GM21360 (cell line): ENCODE data around the gene WNT6.

ENCODE experiments used
- ATAC-seq: cut with Tn5 transposase; IDR thresholded peaks from one replicate; pipeline ENCODE4 v1.9.1; 2021; ENCODE audit warnings: mild to moderate bottlenecking, moderate library complexity; ENCODE audit not compliant: unreplicated experiment

Gene WNT6

DNA sequence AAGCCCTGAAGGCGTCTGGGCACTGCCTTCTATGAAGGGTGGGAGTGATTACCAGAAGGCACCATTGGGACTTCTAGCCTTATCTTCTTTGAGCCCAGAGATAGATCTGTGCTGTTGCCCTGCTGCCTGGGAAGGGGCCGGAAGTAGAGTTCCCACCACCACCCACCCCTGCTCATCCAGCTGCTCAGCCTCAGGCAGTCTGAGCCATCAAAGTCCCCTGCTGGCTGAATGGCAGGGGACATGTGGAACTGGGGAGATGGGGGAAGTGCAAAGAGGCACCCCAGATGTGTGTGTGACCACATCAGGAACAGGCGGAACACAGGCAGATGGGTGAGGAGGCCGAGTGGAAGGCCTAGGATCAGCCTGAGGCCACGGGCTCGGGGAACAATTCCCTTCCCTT is 17.7 kb downstream of the WNT6 start:
- no peak for ATAC-seq

DNA sequence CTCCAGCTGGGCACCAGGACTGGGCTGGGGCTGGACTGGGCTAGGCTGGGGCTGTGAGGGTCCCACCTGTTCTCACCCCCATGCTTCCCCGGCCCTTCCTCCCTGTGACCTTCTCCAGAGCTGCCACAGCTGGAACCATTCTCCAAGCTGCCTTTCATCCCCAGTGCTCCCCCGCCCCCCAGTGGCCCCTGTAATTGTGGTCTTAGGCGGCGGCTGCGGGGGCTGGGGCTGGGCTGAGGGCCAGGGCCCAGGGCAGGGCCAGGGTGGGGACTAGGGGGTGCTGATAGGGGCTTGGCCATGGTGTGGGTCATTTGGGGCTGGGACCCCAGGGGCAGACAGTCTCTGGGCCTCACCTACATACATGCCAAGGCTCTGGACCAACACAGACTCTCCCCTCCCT is 18.3 kb downstream of the WNT6 start:
- ATAC-seq = no peak

DNA sequence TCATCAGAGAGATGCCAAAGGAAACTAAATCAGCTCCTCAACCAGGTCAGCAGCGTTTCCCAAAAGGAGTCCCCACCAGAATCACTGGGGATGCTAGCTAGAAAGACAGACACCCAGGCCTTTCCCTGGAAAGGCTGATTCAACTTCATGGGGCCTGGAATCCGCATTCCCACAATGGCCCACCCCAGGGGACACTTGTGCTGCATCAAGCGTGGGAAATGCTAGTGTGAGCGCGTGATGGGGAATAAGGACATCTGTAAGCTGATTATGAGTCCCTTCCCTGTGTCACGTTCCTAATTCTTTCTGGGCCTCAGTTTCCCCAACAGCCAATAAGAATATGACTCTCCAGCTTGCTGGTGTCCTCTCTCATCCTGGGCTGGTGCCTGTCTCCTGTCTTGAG is 18.9 kb downstream of the WNT6 start:
- ATAC-seq = no peak

DNA sequence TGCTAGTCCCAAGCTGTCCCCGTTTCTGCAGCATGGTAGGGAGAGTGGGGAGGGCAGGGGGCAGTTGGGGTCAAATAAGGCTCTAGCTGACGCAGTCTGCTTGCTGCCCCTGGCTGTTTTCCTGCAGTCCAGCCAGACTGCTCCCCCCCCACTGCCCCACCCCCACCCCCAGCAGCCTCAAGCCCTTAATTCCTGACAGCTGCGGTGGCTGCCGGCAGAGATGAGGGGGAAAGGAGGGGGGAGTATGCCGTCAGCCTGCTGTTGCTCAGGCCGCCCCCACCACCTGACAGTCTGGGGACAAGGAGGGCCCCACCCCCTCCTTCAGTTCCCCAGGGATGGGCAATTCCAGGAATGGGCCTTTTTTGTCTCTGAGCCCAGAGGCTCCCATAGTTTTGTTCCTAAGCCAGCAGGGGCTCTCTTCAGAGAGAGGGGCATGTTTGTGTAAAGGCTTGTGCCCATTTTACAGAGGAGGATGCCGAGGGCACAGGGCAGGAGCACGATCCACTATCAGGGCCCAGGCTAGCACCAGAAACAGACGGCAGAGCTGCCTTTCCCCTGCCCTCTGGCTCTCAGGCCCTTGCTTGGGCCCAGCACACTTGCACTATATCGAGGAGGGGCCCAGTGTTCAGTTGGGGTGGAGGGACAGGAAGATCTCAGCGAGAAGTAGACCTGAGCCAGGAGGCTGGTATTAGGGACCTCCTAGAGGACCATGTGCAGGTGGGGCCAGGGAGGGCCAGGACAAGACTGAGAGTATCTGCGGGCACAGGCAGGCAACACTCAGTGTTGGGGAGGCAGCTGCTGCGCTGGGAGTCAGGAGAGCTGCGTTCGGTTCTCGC is 19.5 kb downstream of the WNT6 start:
- ATAC-seq = no peak

DNA sequence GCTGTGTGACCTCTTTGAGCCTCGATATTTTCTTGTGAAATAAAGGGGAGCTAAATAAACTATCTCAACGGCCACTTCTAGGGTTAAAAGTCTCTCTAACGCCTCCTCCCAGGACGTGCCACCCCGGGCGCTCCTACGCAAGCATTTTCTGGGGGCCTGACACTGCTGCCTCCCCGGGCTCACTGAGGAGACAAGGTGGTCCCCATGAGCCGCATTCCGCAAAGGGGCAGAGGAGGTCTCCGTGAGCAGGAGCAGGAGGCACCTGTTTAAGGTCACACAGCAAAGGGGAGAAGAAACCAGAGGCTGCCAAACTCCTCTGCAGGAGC is 20.1 kb downstream of the WNT6 start:
- peak; percentile 1 for ATAC-seq

DNA sequence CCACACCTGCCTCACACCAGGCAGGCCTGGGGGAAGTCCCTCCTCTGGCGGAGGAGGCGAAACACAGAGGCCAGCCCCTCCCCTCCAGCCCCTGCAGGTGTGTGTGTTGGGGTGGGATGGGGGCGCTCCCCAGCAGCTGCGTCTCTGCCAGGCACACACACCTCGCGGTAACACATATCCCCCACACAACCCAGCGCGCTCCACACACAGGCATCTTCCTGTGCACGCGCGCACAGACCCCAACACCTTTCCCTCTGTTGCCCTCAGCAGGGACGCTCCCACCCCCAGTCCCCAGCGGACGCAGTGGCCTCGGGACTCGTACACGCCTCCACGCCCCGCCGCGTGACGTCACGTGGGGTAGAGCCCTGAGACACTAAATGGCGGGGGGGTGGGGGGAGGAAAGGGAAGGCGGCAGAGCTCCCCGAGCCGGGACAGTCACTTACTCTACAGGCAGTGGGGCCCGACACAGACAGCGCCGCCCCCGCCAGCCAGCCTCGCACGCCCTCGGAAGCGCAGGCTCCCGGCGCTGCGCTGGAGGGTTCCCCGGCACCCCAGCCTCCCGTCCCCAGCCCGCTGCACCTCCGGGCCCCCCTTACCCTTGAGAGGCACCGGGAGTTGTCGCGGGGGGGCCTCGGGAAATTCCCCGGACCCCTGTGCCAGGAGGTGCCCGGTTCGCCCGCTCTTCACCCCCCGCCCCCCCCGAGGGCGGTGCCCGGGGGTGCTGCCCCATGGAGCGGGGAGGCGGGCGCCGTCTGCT is 20.7 kb downstream of the WNT6 start, which contains the start of gene WNT10A:
TSS of gene WNT10A (plus strand) at position 751 of the 757 bp plus-strand sequence. CDS start 144 bp downstream, outside the sequence.
- ATAC-seq = peak; percentile 60

DNA sequence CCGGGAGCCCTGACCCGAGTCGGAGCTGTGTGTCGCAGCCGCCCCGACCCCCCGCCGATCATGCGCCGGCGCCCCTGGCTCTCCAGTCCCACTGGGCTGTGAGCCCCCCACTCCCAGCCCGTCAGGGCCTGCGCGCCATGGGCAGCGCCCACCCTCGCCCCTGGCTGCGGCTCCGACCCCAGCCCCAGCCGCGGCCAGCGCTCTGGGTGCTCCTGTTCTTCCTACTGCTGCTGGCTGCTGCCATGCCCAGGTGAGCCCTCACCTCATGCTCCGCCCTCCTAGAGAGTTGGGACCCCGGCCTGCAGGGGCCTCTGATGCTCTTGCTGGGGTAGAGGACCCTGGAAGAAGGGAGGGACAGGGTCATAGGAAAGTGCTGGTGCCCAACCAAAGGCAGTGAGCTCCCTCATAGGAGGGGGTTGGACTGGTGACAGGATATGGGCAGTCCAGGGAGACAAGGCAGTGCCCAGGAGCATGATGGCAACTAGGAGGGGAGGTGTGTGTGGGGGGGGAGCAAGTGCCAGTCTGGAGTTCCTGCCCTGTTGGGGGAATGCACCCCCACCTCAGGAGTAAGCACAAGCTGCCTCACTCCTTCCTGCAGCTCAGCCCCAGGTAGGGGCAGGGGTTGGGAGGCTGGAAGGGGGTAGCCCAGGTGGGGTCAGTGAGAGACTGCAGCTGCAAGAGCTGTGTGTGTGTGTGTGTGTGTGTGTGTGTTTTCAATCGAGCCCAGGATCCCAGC is 21.4 kb downstream of the WNT6 start:
- ATAC-seq = no peak

DNA sequence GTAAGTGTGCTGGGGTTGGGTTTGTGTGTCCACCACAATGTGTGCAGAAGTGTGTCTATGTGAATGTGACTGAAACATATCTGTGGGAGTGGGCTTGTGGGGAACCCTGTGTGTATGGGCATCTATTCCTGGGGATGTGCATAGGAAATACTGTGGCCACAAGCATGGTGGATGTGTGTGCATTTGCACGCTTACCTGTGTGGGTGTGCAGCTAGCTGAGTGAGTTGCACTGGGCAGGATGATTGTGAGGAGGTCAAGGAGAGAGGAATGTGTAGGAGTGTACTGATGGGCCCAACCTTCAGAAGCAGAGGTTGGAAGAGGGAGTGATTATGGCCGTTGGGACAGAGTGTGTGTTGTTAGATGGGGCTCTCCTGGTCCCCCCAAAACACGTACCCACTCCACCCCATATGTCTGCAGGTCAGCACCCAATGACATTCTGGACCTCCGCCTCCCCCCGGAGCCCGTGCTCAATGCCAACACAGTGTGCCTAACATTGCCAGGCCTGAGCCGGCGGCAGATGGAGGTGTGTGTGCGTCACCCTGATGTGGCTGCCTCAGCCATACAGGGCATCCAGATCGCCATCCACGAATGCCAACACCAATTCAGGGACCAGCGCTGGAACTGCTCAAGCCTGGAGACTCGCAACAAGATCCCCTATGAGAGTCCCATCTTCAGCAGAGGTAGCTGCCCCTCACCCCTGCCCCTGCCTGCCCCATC is 22.3 kb downstream of the WNT6 start:
- no peak for ATAC-seq

DNA sequence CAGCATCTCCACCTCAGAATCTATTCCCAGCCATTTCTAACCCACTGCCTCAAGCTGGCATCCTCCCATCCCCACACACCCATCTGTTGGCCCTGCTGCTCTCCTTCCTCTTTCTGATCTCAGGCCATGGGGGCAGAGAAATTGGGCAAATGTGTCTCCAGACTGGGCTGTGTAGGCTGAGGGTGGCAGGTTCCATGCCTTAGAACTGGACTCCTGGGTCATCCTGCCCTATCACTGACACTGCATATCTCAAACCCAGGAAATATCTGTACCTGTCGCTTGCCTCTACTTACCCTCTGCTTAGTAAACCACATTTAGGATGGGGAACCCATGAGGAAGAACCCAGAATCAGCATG is 22.8 kb downstream of the WNT6 start:
- no peak for ATAC-seq

DNA sequence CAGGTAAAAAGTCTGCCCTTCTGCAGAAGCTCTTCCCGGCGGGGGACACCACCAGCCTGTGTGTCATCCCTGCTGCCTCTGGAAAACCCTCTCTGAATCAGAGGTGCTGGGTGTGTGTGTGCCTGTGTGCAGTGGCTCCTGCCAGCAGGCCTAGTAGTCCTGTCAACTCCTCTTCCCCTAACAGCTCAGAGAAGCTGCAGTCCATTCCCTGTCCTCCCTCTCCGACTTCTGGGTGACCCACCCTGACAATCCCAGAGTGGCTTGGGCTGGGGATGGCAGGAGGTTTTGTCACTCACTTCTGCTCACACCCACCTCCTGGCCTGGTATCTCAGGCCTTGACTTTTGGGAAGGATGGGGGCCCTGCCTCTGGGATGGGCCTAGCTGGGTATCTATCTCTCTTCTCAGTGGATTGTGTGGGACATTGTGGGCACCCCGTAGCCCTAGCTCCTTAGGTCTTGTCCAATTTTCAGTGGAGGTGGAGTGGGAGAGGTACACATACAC is 23.3 kb downstream of the WNT6 start:
- ATAC-seq = no peak

DNA sequence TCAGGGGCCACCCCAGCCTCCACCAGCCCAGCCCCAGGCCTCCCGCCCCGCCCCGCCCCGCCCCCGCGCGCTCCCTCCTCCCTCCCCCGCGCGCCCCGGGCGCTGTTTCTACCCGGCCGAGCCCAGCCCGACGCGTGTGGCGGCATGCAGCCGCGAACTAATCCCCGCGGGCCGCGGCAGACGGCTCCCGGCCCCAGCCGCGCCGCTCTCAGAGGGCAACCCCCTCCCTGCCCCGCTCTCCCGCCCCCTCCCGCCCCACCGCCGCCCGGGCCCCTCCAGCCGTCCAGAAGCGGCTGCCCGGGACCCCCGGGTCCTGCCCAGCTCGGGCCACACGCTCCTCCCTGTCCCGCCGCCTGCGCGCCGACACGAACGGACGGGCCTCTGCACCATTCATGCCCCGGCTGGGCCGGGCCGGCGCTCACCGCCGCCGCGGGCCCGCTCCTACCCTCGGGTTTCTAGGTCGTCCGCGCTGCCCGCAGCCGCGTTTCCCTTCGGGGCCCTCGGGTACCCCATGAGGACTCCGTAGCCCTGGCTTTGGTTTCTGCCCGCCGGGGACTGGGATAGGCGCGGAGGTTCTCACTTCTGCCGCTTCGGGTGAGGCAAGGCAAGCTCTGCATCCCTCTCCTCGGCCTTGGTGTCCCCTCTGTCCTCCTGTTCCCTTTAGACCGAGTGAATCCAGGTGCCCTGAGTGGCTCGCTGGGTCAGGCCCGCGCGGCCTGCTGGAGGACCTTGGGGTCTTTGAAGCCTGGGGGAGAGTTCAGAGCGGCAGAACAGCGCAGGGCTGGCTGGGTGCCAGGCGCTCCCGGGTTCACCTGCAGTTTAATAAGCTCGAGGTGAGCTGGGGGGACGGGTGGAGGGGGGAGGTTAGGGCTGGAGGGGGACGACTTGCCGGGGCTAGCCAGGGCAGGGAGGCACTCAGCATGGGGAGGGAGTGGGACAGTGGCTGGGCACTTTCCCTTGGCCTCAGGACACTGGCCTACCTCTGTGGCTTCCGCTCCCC is 24.2 kb downstream of the WNT6 start:
- ATAC-seq = no peak

DNA sequence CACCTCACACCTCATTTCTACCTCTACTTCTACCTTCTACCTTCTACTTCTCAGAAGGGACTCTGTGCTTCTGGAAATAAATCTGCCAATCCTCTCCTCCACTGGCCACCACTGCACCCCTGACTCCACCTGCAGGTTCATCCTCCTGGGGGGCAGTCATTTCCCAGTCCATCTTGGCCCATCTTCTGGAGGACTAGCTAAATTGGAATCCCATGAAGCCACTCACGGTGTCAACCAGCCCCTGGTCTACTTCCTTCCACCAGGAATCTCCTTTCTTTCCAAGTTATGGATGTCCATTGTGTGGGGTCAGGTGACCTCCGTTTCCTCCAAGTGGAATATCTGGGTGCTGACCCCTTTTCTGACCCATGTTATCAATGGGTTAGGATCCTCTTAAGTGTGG is 24.9 kb downstream of the WNT6 start:
- ATAC-seq = no peak

DNA sequence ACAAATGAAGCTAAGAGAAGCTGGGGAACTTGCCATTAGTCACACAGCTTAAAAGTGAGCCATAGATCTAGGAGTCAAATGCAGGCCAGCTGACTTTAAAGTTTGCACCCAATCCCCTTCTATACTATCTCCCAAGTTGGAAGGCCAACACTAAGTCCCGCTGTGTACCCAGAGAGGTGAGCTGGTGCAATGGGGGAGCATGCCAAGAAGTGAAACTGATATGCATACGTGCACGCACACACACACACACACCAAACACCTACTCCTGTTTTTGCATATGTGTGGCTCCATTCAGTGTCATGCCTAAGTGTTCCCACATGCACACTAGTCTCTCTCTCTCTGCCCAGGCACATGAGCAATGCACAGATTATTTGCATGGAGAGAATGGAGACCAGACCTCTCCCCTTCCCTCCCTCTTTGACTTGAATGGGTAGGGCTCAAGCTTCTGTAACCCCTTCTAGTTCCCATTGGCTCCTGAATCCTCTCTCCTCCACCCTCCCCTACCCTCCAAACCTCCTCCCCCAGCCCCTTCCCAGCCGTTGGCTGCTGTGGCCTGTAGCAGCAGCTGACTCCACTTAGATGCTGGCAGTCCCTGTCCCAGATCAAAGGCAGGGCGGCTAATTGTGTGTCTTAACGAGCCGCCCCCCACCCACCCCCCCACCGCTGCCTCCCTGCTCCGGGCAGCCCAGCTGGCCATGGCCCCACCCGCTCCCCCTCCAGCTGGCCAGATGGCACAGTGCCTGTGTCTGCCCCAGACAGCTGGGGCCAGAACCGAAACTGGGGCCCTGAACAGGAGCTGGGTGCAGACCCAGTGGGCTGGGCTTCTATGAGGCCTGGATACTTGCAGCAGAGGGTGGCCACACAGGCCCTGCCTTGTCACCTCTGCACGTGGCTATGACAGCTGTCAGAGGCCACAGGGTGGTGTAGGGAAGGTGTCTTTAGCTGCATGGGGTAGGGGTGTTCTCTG is 26.7 kb downstream of the WNT6 start:
- ATAC-seq = peak; percentile 62

DNA sequence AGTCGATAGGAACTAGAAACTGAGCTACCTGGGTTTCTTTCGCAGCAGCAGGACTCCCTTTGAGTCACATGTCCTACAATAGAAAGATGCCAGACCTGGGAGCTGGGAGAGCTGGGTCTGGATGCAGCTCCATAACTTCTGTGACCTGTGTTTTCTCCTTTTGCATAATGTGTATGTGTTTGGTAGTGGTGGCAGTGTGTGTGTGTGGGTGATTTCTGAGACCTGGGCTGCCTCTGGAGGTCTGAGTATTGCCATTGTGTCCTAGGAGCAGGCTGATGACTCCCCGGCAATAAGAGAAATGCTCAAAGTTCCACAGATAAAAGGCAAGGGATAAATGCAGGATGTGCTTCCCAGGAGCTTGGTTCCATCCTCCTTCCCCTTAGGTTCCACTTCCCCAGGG is 27.5 kb downstream of the WNT6 start:
- no peak for ATAC-seq

DNA sequence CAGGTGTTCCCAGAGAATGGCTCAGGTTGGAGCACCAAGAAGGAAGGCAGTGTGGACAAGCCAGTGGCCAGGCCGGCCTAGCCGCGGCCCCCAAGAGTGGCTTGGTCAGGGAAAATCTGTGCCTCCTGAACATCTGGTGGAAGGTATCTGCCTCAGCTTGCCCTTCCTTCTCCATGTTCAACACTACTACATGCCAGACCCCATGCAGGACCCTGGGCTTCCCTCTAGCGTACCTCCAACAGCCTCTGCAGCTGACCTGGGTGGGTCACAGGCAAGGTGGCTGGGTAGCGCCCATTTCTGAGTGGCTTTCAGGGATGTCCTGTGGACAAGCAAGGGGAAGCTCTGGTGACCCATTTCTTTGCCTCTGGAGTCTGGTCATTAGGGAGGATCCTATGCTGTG is 28.7 kb downstream of the WNT6 start:
- no peak for ATAC-seq

DNA sequence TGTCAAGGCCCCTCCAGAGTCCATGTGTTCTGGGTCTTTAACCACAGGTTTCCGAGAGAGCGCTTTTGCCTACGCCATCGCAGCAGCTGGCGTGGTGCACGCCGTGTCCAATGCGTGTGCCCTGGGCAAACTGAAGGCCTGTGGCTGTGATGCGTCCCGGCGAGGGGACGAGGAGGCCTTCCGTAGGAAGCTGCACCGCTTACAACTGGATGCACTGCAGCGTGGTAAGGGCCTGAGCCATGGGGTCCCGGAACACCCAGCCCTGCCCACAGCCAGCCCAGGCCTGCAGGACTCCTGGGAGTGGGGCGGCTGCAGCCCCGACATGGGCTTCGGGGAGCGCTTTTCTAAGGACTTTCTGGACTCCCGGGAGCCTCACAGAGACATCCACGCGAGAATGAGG is 30.3 kb downstream of the WNT6 start:
- ATAC-seq = no peak

DNA sequence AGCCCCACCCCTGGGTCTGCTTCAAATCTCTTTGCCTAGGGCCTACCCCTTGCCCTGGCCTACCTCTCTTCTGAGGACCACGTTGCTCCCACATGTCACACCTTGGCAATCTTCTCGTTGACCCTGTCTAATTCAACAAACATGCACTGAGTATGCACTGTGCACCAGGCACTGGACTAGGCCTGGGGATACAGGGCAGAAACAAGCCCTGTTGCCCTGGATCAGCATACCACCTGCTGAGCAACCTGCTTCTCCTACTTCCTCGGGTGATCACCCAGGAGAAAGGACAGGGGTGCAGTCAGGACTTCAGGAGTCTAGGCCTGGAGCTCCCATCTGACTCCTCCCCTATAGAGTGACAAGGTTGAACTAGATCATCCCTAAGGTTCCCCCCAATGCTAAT is 30.8 kb downstream of the WNT6 start:
- no peak for ATAC-seq

DNA sequence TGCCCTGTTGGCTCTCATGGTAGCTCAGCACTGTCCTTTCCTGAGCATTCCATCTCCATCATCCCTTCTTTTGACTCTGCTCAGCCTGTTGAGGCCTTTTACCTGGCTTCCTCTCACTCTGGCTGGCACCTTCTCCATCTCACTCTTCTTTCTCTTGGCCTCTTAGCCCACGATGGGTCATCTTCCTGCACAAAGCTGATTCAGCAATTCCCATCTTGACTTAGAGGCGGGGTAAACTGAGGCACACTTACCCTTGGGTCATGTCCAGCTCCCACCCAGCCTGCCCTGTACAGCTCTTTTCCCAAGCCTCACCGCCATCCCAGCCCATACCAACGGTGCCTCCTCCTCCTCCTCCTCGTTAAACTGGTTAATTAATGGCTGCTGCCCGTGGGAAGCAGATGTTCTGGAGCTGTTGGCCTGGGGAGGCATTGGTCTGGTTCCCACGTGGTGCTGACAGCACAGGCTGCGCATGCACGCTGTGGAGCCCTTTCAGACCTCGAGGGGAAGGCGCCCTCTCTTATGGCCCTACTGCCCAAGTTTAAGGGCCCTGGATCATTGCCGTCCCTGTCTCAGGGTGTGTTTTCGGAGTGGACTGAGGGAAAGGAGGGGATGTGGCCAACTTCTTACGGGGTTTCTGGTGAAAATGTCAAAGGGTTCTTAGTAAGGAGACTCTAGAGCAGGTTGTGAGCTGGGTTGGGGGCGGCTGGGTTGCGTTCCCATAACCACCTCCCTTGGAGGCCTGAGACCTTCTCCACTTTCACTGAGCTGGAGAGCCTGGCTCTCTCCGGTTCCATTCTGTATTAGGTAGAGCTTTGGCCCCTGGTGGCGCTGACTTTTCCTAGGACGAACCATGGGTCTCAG is 31.9 kb downstream of the WNT6 start:
- no peak for ATAC-seq
